Epithelial cell of proximal tubule (primary cell): ENCODE measurements around the gene E2F4. TPM values are rescaled to one million over a fixed set of nuclear protein-coding genes. Genes with fewer than 3 reads are reported as not detected.

Experiments used
- DNase-seq: peaks from one replicate; pipeline ENCODE4 v3.0.0-alpha.2; 2011; ENCODE audit warnings: low read depth
- H3K4me3 ChIP-seq: 2 replicates; pipeline ENCODE4 v1.5.1; 2011; ENCODE audit warnings: low read depth, mild to moderate bottlenecking, low read length
- total RNA-seq: library from RNA; depleted of rRNA; stranded (reverse); fragments of >200 nt; gene quantifications from 2 replicates; pipeline ENCODE4 v1.2.3, GENCODE V29; 2015
- TF ChIP-seq, protein P1 (sequence below): conservative IDR thresholded peaks from 2 replicates; pipeline ENCODE4 v1.5.1; 2012; ENCODE audit warnings: low read depth, mild to moderate bottlenecking, low read length

Gene E2F4, protein sequence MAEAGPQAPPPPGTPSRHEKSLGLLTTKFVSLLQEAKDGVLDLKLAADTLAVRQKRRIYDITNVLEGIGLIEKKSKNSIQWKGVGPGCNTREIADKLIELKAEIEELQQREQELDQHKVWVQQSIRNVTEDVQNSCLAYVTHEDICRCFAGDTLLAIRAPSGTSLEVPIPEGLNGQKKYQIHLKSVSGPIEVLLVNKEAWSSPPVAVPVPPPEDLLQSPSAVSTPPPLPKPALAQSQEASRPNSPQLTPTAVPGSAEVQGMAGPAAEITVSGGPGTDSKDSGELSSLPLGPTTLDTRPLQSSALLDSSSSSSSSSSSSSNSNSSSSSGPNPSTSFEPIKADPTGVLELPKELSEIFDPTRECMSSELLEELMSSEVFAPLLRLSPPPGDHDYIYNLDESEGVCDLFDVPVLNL
- 78.9 and 108 TPM in 2 replicates for total RNA-seq

DNA sequence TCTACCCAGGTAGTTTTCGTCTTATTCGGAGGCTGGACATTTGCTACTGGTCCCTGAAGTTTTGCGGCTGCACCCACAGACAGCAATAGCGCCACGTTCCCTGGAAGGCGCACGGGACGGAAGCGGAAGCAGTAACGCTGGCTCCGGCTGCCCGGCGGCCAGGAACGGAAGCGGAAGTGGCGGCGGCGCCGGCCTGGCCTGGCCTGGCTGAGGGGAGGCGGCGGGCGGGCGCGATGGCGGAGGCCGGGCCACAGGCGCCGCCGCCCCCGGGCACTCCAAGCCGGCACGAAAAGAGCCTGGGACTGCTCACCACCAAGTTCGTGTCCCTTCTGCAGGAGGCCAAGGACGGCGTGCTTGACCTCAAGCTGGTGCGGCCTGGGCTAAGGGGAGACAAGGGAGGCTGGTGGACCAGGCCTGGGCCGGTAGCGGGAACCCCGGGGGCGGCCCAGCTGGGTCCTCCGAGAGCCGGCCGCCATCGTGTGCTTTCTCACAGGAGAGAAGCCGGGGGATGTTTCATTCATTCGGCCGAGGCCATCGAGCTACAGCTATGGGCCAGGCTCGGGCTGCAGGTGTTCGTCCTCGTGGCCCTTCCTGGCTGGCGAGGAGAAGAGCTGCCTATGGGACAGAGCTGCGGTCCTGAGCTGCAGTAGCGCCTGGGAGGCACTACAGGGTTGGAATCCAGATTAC is at the start of gene E2F4:
Gene E2F4, plus strand, starts transcription at position 161 of the 687 bp plus-strand sequence. Its CDS starts 73 bp downstream, at position 234.
- TF ChIP-seq, protein P1, sequence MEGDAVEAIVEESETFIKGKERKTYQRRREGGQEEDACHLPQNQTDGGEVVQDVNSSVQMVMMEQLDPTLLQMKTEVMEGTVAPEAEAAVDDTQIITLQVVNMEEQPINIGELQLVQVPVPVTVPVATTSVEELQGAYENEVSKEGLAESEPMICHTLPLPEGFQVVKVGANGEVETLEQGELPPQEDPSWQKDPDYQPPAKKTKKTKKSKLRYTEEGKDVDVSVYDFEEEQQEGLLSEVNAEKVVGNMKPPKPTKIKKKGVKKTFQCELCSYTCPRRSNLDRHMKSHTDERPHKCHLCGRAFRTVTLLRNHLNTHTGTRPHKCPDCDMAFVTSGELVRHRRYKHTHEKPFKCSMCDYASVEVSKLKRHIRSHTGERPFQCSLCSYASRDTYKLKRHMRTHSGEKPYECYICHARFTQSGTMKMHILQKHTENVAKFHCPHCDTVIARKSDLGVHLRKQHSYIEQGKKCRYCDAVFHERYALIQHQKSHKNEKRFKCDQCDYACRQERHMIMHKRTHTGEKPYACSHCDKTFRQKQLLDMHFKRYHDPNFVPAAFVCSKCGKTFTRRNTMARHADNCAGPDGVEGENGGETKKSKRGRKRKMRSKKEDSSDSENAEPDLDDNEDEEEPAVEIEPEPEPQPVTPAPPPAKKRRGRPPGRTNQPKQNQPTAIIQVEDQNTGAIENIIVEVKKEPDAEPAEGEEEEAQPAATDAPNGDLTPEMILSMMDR = no peak
- DNase-seq = no peak

DNA sequence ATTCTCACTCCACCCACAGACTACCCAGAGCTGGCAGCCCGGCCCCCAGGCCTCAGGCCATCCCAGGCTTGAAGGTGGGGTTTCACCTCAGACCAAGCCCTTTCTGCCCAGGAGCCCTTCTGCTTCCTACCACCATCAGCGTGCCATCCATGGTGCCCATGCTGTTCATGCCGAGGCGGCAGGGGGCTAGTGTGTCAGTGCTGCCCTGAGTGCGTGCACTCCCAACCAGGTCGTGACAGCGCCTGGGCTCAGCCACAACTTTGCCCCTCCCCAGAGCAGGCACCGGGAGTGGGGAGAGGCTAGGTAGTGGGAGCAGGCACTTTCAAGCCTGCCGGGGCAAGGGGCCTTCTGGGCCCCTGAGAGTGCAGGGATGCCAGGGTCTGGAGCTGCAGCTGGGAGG is 49.6 kb upstream of the E2F4 start:
- TF ChIP-seq, protein P1 = no peak
- DNase-seq = no peak
- no peak overlapping the region for H3K4me3 ChIP-seq

More for the DNA sequence above, at the start of gene E2F4:
- H3K4me3 ChIP-seq = peak within 1 kb of the TSS; percentile 69

DNA sequence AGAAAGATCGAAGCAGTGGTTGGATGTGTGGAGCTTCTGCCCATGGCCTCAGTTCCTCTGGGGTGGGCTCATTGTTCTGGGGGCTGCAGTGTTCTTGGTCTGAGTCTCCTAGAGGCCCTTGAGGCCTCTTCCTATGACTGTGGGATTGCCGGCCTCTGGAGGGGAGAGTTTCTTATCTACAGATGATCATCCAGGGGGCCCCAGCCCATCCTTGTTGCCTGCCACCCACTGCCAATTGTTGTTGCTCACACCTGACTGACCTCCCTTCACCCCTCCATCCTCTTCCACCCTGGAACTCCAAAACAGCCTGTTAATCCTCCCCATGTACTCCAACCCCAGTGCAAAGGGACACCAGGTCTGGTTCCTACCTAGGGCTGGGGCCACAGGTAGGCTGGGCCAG is 47.0 kb upstream of the E2F4 start:
- H3K4me3 ChIP-seq = no peak overlapping the region
- TF ChIP-seq, protein P1 = no peak
- no peak for DNase-seq

DNA sequence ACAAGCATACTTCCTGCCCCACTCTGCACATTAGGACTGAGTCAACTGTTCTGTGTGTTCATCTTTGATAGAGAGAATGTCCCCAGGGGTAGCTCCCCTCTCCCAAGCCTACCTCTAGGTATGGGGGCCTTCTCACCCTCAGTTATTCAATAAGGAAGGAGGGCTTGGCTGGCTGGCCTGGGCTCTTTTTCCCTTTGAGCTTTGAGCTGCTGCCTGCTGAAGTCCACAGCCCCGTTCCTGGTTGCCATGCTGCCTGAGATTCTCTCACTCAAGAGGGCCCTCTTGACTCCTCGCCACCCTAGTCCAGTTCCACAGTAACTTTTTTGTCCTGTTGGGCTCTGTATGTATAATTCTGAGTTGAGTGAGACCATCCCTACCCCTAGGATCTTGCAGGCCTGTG is 46.2 kb upstream of the E2F4 start:
- TF ChIP-seq, protein P1 = no peak

DNA sequence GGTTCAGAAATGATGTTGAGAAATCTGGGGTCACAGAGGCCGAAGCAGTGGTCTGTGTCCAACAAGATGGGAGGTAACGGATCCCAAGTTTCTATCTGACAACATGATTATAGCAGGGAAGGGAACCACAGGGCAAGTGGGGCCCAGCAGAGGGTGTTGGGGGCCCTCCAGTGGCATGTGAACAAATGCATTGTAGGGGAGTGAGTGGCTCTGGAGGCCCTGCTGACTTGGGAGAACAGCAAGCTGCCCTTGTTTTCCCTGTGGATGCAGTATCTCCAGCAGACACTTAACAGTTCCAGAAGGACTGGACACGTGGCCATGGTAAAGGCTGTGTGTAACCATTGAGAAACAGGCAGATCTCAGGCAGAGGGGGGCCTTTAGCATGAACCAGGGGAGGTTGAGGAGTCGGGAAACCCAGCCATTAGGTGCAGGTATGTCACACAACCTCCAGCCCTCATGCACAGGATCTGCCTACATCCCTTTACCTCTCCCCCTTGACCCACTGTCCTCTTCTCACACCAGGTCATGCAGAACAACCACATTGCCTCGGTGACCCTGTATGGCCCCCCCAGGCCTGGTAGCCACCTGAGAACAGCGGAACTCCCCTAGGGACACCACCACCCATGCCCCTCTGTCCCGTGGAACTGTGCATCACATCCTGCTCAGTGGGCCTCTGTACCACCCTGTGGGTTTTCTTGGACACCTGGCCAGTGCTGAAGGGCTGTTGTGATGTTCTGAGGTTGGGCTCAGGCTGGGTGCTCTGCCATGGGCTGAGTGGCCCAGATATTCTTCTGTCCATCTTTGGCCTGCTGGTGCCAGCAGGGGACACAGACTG is 45.2 kb upstream of the E2F4 start:
- TF ChIP-seq, protein P1 = peak; percentile 21
- no peak for DNase-seq
- H3K4me3 ChIP-seq = no peak overlapping the region

More for the DNA sequence above, 46.2 kb upstream of the E2F4 start:
- no peak overlapping the region for H3K4me3 ChIP-seq
- no peak for DNase-seq

DNA sequence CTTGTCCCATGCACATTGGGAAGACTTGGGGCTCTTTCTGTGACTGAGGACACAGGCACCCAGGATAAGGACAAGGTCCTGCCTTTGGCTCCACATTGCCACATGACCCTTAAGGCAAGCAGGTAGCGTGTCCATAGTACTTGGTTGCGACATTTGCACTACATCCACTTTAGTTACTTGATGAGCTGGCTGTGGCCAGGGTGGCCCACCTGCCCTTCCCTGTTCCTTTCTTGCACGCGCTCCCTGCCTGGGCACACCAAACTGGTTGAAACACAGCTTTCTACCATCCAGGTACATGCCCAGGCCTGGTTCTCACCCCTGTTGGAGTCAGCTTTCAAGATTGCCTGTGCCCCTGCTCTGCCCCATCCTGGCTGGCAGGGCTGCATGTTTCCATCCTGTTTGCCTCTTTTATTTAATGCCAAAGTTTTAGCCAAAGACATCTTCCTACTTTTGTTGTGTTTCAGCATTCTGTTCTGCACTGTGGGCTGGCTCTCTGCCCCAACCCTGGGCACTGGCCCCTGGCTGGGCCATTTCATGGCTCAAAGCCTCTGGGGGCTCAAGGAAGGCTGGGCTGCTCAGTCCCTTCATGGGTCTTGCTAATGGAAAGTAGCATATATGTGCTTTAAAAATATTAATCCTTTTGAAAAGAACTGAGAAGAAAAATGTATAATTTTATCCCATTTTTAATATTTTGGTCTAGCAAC is 44.4 kb upstream of the E2F4 start:
- DNase-seq = no peak
- TF ChIP-seq, protein P1 = no peak
- no peak overlapping the region for H3K4me3 ChIP-seq
